Transverse colon (tissue), 4 donors: ENCODE measurements around the gene PTCHD4. TPM values are rescaled to one million over a fixed set of nuclear protein-coding genes. Genes with fewer than 3 reads are reported as not detected.

Experiments
- DNase-seq: peaks from one replicate; pipeline ENCODE4 v3.0.0-alpha.2; 2019
- H3K27ac ChIP-seq, 4 donors: fragments of 200-600 bp; sonication (generic); 2 replicates each; pipeline ENCODE4 v1.5.1; 2016 to 2018; ENCODE audit warnings: inconsistent platforms in 4 of 4
- H3K27me3 ChIP-seq: fragments of 200-600 bp; sonication (generic); 2 replicates; pipeline ENCODE4 v1.5.1; 2017; ENCODE audit warnings: inconsistent platforms
- H3K36me3 ChIP-seq, 4 donors: fragments of 200-600 bp; sonication (generic); 2 replicates each; pipeline ENCODE4 v1.5.1; 2017 to 2019; ENCODE audit warnings: inconsistent platforms in 4 of 4
- H3K4me1 ChIP-seq, 4 donors: fragments of 200-600 bp; sonication (generic); 2 replicates each; pipeline ENCODE4 v1.5.1; 2017 to 2020; ENCODE audit warnings: inconsistent platforms in 4 of 4
- H3K4me3 ChIP-seq, 4 donors: fragments of 200-600 bp; sonication (generic); 1 replicate in 1 of 4; 2 replicates in 3 of 4; pipeline versions ENCODE4 v1.5.1 to v1.6.1; 2017 to 2019; ENCODE audit warnings: inconsistent platforms in 4 of 4
- H3K9me3 ChIP-seq, 2 donors: fragments of 200-600 bp; sonication (generic); 2 replicates each; pipeline ENCODE4 v1.5.1; 2017 to 2019; ENCODE audit warnings: inconsistent platforms in 2 of 2
- EP300 ChIP-seq: sonication (generic); formaldehyde crosslinking; IDR thresholded peaks from one replicate; pipeline ENCODE4 v1.6.1; 2017; ENCODE audit warnings: antibody characterized with exemption, low read depth
- POLR2A ChIP-seq: fragments of 450-650 bp; IDR thresholded peaks from one replicate; pipeline ENCODE4 v1.6.1; 2016; ENCODE audit warnings: antibody characterized with exemption, mild to moderate bottlenecking, moderate library complexity
- POLR2AphosphoS5 ChIP-seq, 3 donors: sonication (generic); formaldehyde crosslinking; IDR thresholded peaks; one replicate each; pipeline ENCODE4 v1.6.1; 2016; ENCODE audit warnings: antibody characterized with exemption in 3 of 3
- WGBS, 2 donors: methylation state at CpG; one replicate each; pipeline ENCODE4 v1.1.5; 2018; ENCODE audit warnings: low coverage in 1 of 2; 5-methylcytosine and 5-hydroxymethylcytosine counted together
- in situ Hi-C, 4 donors: fragments of 200-750 bp; cut with MboI; loops; one replicate each; pipeline versions ENCODE4 v1.15.0 to v1.15.1; 2017; ENCODE audit warnings: low sequenced_read_pairs in 3 of 4, low pct_ligation_motif_present in 1 of 4, low pct_unique_long_range_greater_than_20kb in 1 of 4
- intact Hi-C: fragments of 100-400 bp; cut with DNase I; formaldehyde crosslinking; loops from one replicate; pipeline ENCODE4 v1.15.1; 2023; ENCODE audit warnings: low total_unique reads
- total RNA-seq, 4 donors: library from RNA; depleted of rRNA; stranded (reverse); fragments of >200 nt; gene quantifications; one replicate each; pipeline ENCODE4 v1.1.0, GENCODE V29; 2016
- TF ChIP-seq, protein P1 (sequence below), 5 experiments: fragments of 200-600 bp in 3 of 5; fragments of 450-650 bp in 2 of 5; sonication (generic) in 3 of 5; IDR thresholded peaks; 1 replicate in 2 of 5; 2 replicates in 3 of 5; pipeline ENCODE4 v1.5.1; 2016 to 2017; ENCODE audit warnings: antibody characterized with exemption in 5 of 5, inconsistent platforms in 3 of 5, mild to moderate bottlenecking in 2 of 5, moderate library complexity in 1 of 5

The PTCHD4 gene
- total RNA-seq, 4 donors from 2014 or later, result 0.16 to 0.75 (median 0.27) TPM; not detected in 1

DNA sequence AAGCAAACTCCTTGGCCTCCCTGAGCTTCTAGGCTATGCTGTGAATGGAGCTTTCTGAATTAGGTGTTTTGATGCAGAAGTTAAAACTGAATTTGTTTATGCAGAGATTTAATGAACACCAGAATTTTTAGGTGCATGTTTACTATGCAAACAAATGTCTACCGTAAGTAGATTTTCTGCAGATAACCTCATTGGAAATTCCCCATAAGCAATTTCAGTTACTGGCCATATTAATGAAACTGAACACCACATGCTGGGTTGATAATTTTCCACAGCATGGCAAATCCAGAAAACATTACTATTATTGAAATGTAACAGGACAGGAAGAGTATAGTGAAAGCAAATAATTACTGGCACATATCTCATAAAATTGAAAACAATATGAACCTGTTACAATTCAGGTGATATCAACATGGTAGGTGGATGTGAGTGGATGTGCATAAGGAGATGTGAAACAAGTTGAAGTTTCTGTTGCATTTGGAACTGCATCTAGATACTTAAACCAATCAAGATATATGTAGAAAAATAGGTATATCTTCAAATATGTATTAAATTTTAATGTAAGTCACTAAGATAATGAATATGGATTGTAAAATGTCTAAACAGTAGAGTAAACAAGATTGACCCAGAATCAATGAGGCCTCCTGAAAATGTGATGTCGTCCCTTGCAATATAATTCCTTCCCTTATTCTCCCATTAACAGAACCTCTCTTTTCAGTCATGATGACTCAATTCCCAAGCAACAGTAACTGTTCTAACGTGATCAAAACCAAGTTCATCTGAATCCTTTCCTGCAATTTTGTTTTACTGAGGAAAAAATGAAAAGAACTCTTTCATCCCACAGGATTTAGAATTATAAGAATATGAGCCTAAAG is 11.0 kb downstream of the PTCHD4 start:
- in situ Hi-C loops, result no loop called here
- Histone ChIP-seq H3K4me3 (no peak overlapping the region), H3K9me3 (no peaks in the 10 kb centered on the region), H3K27me3 (no peaks in the 10 kb centered on the region), H3K36me3 (no peaks in the 10 kb centered on the region), H3K4me1 (no peaks in the 10 kb centered on the region), H3K27ac (no peak overlapping the region)
- DNase-seq, result no peak
- TF ChIP-seq, protein P1, sequence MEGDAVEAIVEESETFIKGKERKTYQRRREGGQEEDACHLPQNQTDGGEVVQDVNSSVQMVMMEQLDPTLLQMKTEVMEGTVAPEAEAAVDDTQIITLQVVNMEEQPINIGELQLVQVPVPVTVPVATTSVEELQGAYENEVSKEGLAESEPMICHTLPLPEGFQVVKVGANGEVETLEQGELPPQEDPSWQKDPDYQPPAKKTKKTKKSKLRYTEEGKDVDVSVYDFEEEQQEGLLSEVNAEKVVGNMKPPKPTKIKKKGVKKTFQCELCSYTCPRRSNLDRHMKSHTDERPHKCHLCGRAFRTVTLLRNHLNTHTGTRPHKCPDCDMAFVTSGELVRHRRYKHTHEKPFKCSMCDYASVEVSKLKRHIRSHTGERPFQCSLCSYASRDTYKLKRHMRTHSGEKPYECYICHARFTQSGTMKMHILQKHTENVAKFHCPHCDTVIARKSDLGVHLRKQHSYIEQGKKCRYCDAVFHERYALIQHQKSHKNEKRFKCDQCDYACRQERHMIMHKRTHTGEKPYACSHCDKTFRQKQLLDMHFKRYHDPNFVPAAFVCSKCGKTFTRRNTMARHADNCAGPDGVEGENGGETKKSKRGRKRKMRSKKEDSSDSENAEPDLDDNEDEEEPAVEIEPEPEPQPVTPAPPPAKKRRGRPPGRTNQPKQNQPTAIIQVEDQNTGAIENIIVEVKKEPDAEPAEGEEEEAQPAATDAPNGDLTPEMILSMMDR (IDR thresholded peaks at IDR 0.05), result no peak
- TF ChIP-seq POLR2A (no peak), EP300 (no peak), POLR2AphosphoS5 (IDR thresholded peaks at IDR 0.05) (no peak)
- intact Hi-C loops, result no loop called here
- 60 to 68% methylated on average over 3 of the region's 3 CpGs for WGBS, 2 donors

DNA sequence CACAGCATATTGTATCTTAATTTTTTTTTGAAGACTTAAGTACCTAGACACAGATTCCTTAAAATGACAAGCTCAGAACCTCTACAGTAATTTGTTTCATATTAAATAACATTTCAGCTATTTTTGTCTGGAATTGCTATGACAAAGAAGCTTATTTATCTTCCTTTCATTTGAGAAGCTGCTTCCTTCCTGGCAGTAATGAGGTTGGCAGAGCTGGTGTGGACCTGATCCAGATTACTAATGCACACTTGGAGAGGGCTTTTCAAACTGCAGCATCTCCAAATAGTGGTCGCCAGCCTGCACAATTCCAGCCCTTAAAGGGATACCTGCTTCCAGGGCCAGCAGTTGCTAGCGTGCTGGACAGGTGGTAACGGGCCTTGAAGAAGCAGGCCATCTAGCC is 12.1 kb downstream of the PTCHD4 start:
- in situ Hi-C loops (no loop called here), intact Hi-C loops (no loop called here)
- no peak for DNase-seq
- no peaks in the 10 kb centered on the region for H3K27me3 ChIP-seq
- 55% methylated on average over 3 of the region's 3 CpGs; no CpG with 5 or more reads in 1 of the 2 donors for WGBS, 2 donors
- no peak overlapping the region for H3K27ac ChIP-seq
- H3K36me3 ChIP-seq, result no peaks in the 10 kb centered on the region
- H3K9me3 ChIP-seq, result no peaks in the 10 kb centered on the region
- H3K4me3 ChIP-seq, result no peak overlapping the region
- H3K4me1 ChIP-seq, result no peaks in the 10 kb centered on the region
- TF ChIP-seq POLR2AphosphoS5 (IDR thresholded peaks at IDR 0.05), result no peak
- TF ChIP-seq EP300, result no peak
- TF ChIP-seq, protein P1 (IDR thresholded peaks at IDR 0.05), result no peak
- TF ChIP-seq POLR2A, result no peak

DNA sequence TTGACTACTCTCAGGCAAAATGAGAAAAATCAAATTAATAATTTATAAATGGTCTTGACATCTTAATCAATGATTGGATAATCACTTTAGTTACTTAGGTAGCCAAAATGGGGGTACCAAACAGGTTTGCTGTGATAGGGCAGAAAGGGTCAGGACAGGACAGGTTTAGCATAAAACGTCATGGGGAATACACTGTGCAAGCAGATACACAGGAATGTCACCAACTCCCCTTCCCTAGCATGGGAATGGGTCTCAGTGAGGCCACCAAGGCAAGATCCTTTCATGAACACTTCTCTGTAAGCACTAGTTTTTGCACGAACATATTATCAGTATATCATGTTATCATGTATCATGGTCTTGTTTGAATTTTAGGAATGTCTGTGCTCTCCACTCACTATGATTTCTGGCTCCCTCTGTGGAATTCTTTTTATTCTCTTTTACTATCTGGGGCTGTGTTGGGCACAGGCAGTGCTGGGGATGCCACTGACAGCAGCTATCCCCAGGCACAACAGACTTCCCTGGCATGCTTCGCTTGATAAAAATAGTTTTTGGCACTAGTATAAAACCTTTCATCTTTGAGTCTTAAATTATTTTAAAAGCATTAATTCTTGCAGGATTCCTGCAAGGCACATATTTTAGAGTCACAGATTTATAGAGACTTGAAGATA is 18.3 kb downstream of the PTCHD4 start:
- WGBS, 2 donors, result 65 to 78% methylated on average over 3 of the region's 3 CpGs
- TF ChIP-seq EP300 (no peak), POLR2A (no peak)
- TF ChIP-seq, protein P1 (IDR thresholded peaks at IDR 0.05), result no peak
- DNase-seq, result no peak

DNA sequence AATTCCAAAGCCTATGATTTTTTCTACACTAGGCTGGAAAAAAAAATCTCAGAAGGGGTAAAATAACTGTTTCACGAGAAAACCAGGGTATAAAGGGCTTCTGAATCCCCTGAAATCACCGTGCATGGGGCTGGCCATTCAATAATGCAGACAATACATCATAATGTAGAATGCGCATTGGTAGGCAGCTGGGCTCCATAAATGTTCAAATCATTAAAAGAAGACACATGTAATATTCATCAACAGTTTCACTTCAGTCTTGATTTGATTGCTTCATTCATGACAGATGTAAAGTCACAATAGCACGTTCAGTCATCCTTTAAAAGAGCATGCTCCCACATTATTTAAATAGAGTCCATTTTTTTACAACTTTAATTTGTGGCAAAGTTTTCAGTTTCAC is 20.5 kb downstream of the PTCHD4 start:
- no peak overlapping the region for H3K27ac ChIP-seq
- DNase-seq, result no peak
- TF ChIP-seq POLR2AphosphoS5 (IDR thresholded peaks at IDR 0.05), result no peak

More for the DNA sequence above, 18.3 kb downstream of the PTCHD4 start:
- Histone ChIP-seq H3K9me3 (no peaks in the 10 kb centered on the region), H3K27me3 (no peaks in the 10 kb centered on the region), H3K4me3 (no peak overlapping the region), H3K27ac (no peak overlapping the region), H3K36me3 (no peaks in the 10 kb centered on the region), H3K4me1 (no peaks in the 10 kb centered on the region)
- in situ Hi-C loops (no loop called here), intact Hi-C loops (no loop called here)

More for the DNA sequence above, 20.5 kb downstream of the PTCHD4 start:
- WGBS, 2 donors, result 73 to 80% methylated on average over 4 of the region's 4 CpGs
- Histone ChIP-seq H3K9me3 (no peaks in the 10 kb centered on the region), H3K4me1 (no peaks in the 10 kb centered on the region), H3K36me3 (no peaks in the 10 kb centered on the region), H3K4me3 (no peak overlapping the region), H3K27me3 (no peaks in the 10 kb centered on the region)
- in situ Hi-C loops (no loop called here), intact Hi-C loops (no loop called here)
